HG03439 (cell line): ENCODE measurements around the gene LCA5L.

Experiments
- ATAC-seq: cut with Tn5 transposase; IDR thresholded peaks from one replicate; pipeline ENCODE4 v1.9.1; 2021; ENCODE audit warnings: mild to moderate bottlenecking, moderate library complexity; ENCODE audit not compliant: unreplicated experiment

The LCA5L gene

GRCh38 chr21:39359382-39359781, 86.2 kb downstream of the LCA5L start:
- ATAC-seq, result no peak
